Measurements from ENCODE around the gene REXO1. TPM values are rescaled to one million over a fixed set of nuclear protein-coding genes. Genes with fewer than 3 reads are reported as not detected.
A peak's percentile ranks its signal among the peaks of the same experiment; 100 is the strongest.

The REXO1 gene
- total RNA-seq, 6 donors from 2014 or later: 17.0 to 106 (median 38.8) TPM

- no peak for ATAC-seq (ENCODE audit: low FRiP score in 2 of 2)
- TF ChIP-seq, protein P1, sequence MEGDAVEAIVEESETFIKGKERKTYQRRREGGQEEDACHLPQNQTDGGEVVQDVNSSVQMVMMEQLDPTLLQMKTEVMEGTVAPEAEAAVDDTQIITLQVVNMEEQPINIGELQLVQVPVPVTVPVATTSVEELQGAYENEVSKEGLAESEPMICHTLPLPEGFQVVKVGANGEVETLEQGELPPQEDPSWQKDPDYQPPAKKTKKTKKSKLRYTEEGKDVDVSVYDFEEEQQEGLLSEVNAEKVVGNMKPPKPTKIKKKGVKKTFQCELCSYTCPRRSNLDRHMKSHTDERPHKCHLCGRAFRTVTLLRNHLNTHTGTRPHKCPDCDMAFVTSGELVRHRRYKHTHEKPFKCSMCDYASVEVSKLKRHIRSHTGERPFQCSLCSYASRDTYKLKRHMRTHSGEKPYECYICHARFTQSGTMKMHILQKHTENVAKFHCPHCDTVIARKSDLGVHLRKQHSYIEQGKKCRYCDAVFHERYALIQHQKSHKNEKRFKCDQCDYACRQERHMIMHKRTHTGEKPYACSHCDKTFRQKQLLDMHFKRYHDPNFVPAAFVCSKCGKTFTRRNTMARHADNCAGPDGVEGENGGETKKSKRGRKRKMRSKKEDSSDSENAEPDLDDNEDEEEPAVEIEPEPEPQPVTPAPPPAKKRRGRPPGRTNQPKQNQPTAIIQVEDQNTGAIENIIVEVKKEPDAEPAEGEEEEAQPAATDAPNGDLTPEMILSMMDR (IDR thresholded peaks at IDR 0.05): no peak
- TF ChIP-seq EP300 (IDR thresholded peaks at IDR 0.05) (no peak), POLR2A (IDR thresholded peaks at IDR 0.05) (no peak), POLR2AphosphoS5 (IDR thresholded peaks at IDR 0.05) (no peak)
- no peaks in the 10 kb centered on the region for H3K9me3 ChIP-seq
- H3K4me1 ChIP-seq: peaks cover 3 to 34% (median 16%) of the 10 kb centered on the region in 4 donors
- H3K4me3 ChIP-seq: no peak overlapping the region
- no peak overlapping the region for H3K27ac ChIP-seq
- no peaks in the 10 kb centered on the region for H3K27me3 ChIP-seq
- no peak for DNase-seq
- peaks cover 0 to 50% (median 32%) of the 10 kb centered on the region in 4 donors for H3K36me3 ChIP-seq
- WGBS, 2 donors: 89 to 94% methylated on average over 10 to 11 of the region's 11 CpGs
Measured at GRCh38 chr19:1830978-1831377, 17.3 kb downstream of the REXO1 start.

- H3K4me1 ChIP-seq: peaks cover 3 to 34% (median 19%) of the 10 kb centered on the region in 4 donors
- 87 to 88% methylated on average over 12 to 15 of the region's 15 CpGs for WGBS, 2 donors
Measured at GRCh38 chr19:1830568-1830967, 17.7 kb downstream of the REXO1 start.

DNA sequence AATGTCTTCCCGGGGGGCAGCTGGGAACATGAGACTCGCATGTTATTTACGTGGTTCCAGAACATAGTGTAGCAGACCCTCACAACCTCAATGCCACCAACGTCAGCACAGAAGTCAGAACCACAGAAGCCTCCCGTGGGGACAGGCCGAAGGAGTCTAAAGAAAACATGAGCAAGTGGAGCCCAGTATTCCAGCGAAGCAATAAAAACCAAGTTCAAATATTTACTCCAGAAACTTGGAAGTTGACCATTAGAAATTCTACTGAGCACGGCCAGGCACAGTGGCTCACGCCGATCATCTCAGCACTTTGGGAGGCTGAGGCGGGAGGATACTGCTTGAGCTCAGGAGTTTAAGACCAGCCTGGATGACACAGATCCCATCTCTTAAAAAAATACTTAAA is 18.3 kb downstream of the REXO1 start:
- no peak for ATAC-seq (ENCODE audit: low FRiP score in 2 of 2)
- TF ChIP-seq, protein P1 (IDR thresholded peaks at IDR 0.05): no peak
- TF ChIP-seq POLR2A (IDR thresholded peaks at IDR 0.05) (no peak), POLR2AphosphoS5 (IDR thresholded peaks at IDR 0.05) (no peak), EP300 (IDR thresholded peaks at IDR 0.05) (no peak)
- no peak for DNase-seq
- Histone ChIP-seq H3K4me3 (no peak overlapping the region), H3K27ac (no peak overlapping the region), H3K36me3 (peaks cover 0 to 60% (median 39%) of the 10 kb centered on the region in 4 donors), H3K4me1 (peaks cover 3 to 27% (median 19%) of the 10 kb centered on the region in 4 donors), H3K9me3 (no peaks in the 10 kb centered on the region), H3K27me3 (no peaks in the 10 kb centered on the region)
- WGBS, 2 donors: 94% methylated on average over 11 of the region's 11 CpGs

More at GRCh38 chr19:1830568-1830967, 17.7 kb downstream of the REXO1 start:
- Histone ChIP-seq H3K36me3 (peaks cover 0 to 54% (median 34%) of the 10 kb centered on the region in 4 donors), H3K27me3 (no peaks in the 10 kb centered on the region), H3K4me3 (no peak overlapping the region), H3K27ac (no peak overlapping the region), H3K9me3 (no peaks in the 10 kb centered on the region)
- DNase-seq: no peak
- TF ChIP-seq EP300 (IDR thresholded peaks at IDR 0.05) (no peak), POLR2AphosphoS5 (IDR thresholded peaks at IDR 0.05) (no peak), POLR2A (IDR thresholded peaks at IDR 0.05) (no peak)
- TF ChIP-seq, protein P1 (IDR thresholded peaks at IDR 0.05): no peak
- no peak for ATAC-seq (ENCODE audit: low FRiP score in 2 of 2)

- WGBS, 2 donors: 94% methylated on average over 15 to 46 of the region's 57 CpGs
- Histone ChIP-seq H3K9me3 (no peaks in the 10 kb centered on the region), H3K4me1 (peaks cover 3 to 14% (median 12%) of the 10 kb centered on the region in 4 donors), H3K27ac (no peak overlapping the region), H3K27me3 (no peaks in the 10 kb centered on the region), H3K36me3 (peaks cover under 1 to 74% (median 47%) of the 10 kb centered on the region in 4 donors), H3K4me3 (no peak overlapping the region)
- ATAC-seq (ENCODE audit: low FRiP score in 2 of 2) (peak in 1 of 2 donors; percentile 12), DNase-seq (peak in 1 of 2 donors; percentile 82)
- TF ChIP-seq, protein P1 (IDR thresholded peaks at IDR 0.05): no peak
- TF ChIP-seq EP300 (IDR thresholded peaks at IDR 0.05): no peak
- no peak for TF ChIP-seq POLR2AphosphoS5 (IDR thresholded peaks at IDR 0.05)
- TF ChIP-seq POLR2A (IDR thresholded peaks at IDR 0.05): no peak
Measured at GRCh38 chr19:1828279-1829238, 19.7 kb downstream of the REXO1 start.
